ENCODE measurements around the gene ARFIP2.

DNA sequence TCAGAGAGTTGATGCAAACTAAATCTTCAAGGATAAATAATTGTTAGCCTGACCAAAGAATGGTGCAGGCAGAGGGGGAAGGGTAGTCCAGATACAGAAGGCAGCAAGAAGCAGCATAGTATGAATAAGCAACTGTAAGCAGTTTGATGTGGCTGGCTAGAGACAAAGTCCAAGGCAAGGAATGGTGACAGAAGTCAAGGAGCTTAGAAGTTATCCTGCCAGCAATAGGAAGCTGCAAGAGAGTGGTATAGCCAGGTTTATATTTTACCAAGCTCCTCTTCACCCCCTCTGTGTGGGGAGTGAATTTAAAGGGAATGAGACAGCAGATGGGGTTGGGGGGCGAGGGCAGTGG lies 22.1 kb downstream of the ARFIP2 start:
- TF ChIP-seq, protein P1, sequence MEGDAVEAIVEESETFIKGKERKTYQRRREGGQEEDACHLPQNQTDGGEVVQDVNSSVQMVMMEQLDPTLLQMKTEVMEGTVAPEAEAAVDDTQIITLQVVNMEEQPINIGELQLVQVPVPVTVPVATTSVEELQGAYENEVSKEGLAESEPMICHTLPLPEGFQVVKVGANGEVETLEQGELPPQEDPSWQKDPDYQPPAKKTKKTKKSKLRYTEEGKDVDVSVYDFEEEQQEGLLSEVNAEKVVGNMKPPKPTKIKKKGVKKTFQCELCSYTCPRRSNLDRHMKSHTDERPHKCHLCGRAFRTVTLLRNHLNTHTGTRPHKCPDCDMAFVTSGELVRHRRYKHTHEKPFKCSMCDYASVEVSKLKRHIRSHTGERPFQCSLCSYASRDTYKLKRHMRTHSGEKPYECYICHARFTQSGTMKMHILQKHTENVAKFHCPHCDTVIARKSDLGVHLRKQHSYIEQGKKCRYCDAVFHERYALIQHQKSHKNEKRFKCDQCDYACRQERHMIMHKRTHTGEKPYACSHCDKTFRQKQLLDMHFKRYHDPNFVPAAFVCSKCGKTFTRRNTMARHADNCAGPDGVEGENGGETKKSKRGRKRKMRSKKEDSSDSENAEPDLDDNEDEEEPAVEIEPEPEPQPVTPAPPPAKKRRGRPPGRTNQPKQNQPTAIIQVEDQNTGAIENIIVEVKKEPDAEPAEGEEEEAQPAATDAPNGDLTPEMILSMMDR (IDR thresholded peaks at IDR 0.05; ENCODE audit: insufficient read depth, low read length, poor library complexity, severe bottlenecking) = no peak
- no peak for TF ChIP-seq EZH2phosphoT487 (conservative IDR thresholded peaks at IDR 0.05; ENCODE audit: low read length)

Data from SU-DHL-6 (cell line).